Esophagus squamous epithelium (tissue), 4 donors: ENCODE data around the gene ATG4B.

Experiments
- POLR2A ChIP-seq, 4 donors: fragments of 450-650 bp; IDR thresholded peaks; one replicate each; pipeline ENCODE4 v1.6.1; 2017; ENCODE audit warnings: antibody characterized with exemption in 4 of 4, mild to moderate bottlenecking in 4 of 4, moderate library complexity in 3 of 4
- TF ChIP-seq, protein P1 (sequence below), 6 experiments: fragments of 450-650 bp in 4 of 6; fragments of 200-600 bp in 2 of 6; sonication (generic) in 2 of 6; IDR thresholded peaks; one replicate each; pipeline ENCODE4 v1.5.1; 2016 to 2019; ENCODE audit warnings: antibody characterized with exemption in 6 of 6, mild to moderate bottlenecking in 4 of 6, moderate library complexity in 4 of 6

DNA sequence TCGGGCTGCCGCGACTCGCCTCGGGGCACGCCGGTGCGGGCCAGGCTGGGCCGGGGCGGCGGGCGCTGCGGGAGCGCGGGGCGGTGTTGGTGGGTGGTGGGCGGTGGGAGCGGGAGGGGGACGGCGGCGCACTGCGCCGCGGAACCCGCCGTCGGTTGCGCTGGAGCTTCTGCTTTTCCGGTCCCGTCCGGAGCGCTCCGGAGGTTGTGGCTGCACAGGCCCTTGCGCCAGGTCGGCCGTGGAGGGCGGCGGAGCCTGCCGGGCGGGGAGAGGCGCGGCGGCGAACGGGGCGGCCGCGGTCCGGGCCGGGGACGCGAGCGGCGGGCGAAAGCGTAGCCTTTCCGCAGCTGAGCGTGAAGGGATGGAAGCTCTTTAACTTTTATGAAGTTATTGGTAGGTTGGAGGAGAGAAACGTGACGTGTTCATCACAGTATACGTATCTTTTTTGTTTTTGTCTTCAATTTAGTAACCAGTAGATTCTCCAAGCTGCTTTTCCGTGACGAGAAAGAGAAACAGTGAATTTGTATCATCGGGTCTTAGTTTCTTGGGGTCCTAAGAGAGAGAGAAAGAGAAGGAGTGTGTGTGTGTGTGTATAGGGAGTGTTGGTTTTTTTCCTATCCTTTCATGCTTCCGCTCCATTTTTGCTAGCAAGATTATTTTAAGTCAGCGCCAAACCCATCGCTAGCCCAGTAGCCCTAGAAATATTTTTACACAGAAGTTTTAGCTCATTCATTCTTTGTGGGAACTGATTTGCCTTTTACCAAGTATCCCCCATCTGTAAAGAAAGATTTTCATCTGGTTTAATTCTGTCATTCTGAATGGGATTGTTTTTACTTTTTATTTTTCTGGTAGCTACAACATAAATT lies 535 bp downstream of the ATG4B start:
- TF ChIP-seq, protein P1, sequence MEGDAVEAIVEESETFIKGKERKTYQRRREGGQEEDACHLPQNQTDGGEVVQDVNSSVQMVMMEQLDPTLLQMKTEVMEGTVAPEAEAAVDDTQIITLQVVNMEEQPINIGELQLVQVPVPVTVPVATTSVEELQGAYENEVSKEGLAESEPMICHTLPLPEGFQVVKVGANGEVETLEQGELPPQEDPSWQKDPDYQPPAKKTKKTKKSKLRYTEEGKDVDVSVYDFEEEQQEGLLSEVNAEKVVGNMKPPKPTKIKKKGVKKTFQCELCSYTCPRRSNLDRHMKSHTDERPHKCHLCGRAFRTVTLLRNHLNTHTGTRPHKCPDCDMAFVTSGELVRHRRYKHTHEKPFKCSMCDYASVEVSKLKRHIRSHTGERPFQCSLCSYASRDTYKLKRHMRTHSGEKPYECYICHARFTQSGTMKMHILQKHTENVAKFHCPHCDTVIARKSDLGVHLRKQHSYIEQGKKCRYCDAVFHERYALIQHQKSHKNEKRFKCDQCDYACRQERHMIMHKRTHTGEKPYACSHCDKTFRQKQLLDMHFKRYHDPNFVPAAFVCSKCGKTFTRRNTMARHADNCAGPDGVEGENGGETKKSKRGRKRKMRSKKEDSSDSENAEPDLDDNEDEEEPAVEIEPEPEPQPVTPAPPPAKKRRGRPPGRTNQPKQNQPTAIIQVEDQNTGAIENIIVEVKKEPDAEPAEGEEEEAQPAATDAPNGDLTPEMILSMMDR (IDR thresholded peaks at IDR 0.05), result no peak
- no peak for TF ChIP-seq POLR2A (IDR thresholded peaks at IDR 0.05)
